ENCODE results near the gene RNF222.
"Not testable (repeated sequence)": the region's sequence is repeated elsewhere in the genome, so short reads cannot be mapped to it uniquely, and the experiment has no call there.

RNF222 gene

GRCh38 chr17:8377422-8377821, 20.2 kb downstream of the RNF222 start:
- no peak for DNase-seq

- DNase-seq: peak; percentile 38 to 89
Observed at GRCh38 chr17:8376271-8377067, 21.2 kb downstream of the RNF222 start, which contains the start of gene KRABD2. Gene KRABD2 (minus strand): TSS chr17:8376704.

DNA sequence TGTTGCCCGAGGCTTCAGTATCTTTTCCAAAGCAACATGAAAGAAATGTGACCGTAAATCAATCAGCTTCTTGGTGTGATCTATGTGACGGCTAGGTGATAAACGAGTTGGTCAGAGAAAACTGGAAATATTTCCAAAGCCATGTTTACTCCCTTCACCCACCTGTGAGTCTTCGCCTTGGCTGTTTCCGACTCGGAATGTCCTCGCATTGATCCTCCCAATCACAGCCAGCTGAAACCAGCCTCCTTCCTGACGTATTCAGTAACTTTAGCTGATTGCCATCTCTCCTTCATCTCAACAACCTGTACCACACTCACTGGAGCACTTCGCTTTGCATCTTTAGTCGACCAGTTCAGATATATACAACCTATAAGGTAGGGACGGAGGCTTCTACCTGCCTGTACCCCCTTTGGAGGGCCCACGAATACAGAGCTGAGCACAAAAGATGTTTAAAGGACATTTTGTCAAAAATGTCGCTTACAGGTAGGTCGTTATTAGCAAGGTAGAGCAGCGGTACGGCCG, 21.8 kb downstream of the RNF222 start:
- peak in 1 of 2 experiments; percentile 4 for DNase-seq

DNA sequence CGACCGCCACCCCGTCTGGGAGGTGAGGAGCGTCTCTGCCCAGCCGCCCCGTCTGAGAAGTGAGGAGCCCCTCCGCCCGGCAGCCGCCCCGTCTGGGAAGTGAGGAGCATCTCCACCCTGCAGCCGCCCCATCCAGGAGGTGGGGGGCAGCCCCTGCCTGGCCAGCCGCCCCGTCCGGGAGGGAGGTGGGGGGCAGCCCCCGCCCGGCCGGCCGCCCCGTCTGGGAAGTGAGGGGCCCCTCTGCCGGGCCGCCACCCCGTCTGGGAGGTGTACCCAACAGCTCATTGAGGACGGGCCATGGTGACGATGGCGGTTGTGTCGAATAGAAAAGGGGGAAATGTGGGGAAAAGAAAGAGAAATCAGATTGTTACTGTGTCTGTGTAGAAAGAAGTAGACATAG, 23.8 kb downstream of the RNF222 start:
- DNase-seq: not testable (repeated sequence)

DNA sequence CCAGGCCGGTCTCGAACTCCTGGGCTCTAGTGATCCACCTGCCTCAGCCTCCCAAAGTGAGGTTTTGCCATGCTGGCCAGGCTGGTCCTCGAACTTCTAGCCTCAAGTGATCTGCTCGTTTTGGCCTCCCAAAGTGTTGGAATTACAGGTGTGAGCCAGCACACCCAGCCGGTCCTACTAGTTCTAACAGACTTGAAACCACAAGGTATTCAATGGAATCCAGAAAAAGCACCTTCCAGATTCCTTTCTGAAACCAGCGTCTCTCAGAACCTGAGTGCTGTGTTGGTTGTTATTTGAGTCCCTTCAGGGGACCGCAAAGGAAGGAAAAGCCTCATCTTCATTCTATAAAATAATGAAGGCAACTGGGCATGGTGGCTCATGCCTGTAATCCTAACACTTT, 25.2 kb downstream of the RNF222 start:
- DNase-seq: no peak

- no peak for DNase-seq
Observed at GRCh38 chr17:8371786-8372185, 25.8 kb downstream of the RNF222 start.

DNA sequence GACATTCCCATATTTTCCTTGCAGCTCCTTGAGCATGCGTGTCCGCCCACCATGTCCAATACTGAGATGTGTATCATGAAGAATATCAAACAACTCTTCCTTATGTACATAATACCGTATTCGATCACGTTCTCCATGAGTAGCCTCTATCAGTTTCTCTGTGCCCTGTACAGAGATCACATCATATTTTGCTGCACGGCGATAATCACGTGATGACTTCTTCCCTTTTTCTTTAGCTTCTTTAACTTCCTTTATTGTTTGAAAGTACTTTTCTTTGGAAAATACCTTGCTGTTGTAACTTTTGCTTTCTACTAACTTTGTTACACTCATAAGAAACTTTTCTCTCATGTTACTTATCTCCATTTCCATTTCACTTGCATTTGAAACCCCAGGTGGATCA, 27.7 kb downstream of the RNF222 start:
- DNase-seq: no peak

DNA sequence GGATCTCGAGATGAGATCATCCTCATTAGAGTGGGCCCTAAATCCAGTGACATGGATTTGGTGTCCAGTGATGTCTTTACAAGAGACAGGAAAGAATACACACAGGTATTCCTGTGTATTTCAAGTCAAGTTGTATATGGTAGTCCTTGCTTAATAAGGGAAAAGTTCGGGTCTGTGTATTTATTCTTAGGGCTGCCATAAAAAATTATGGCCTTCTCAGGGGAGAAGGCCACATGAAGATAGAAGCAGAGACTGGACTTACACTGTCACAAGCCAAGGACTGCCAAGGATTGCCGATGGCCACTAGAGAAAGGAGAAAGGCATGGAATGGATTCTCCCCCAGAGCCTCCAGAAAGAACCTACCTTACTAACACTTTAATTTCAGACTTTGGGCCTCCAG, 29.4 kb downstream of the RNF222 start:
- DNase-seq: no peak

- DNase-seq: no peak
Observed at GRCh38 chr17:8366231-8366630, 31.4 kb downstream of the RNF222 start.

DNA sequence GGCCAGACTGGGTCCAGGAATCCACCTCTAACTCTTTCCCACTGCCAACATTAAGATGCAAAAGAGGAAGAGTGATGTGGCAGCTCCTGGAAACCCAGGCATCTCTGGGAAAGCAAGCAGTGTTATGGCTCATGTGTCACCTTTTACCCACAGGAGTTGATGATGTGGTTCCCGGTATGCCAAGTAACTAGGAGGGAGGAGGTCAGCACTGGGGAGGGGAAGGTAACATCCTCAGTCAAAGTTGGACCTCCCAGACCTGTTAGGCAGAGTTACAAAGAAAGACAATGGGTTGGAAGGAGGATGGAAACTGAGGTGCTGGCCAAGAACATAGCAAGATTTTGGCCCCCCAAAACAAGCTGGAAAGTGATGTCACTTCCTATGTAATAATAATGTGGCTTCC, 32.5 kb downstream of the RNF222 start:
- no peak for DNase-seq

DNA sequence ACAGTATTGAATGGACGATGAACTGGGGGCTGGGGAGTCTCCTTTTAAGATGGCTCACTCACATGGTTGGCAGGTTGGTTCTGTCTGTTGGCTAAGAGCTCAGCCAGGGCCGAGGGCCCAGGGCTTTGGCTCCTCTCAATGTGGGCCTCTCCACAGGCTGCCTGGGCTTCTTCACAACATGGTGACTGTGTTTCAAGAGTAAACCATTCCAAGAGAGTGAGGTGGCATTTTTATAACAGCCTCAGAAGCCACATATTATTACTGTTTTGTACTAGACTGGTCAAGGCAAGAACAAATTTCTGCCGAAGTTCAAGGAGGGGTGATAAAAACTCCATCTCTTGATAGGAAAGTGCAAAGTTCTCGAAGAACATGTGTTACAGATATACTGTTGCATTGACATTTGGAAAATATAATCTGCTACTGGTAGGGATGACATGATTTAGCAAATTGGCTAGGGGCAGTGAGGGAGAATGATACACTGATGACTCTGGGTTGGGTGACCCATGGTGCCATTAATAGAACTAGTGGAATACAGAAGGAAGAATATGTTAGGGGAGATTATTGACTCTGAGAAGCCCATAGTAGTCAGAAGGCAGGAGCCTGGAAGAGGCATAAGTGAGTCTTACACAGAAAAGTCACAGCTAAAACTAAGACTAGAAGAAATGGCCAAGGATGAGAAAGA, 34.8 kb downstream of the RNF222 start:
- DNase-seq: no peak

- no peak for DNase-seq
Observed at GRCh38 chr17:8360751-8361150, 36.9 kb downstream of the RNF222 start.

DNA sequence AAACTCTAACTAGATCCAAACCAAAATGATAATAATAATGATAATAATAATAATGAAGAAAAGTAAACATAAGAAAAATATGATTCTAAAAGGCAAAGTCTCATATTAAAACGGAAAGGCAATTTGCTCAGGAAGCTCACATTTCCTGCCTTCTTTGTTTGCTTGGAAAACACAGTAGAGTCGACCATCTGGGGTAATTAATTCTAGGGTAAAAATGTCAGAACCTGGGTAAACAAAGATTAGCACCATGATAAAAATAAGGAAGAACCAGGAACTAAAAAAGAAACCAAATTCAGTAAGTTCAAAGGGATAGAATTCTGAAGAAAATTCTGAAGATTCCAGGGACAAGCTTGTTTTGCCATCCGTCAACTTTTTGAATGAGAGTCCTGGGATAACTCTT, 37.4 kb downstream of the RNF222 start:
- DNase-seq: no peak

- DNase-seq: no peak
Observed at GRCh38 chr17:8359769-8360168, 37.9 kb downstream of the RNF222 start.

DNA sequence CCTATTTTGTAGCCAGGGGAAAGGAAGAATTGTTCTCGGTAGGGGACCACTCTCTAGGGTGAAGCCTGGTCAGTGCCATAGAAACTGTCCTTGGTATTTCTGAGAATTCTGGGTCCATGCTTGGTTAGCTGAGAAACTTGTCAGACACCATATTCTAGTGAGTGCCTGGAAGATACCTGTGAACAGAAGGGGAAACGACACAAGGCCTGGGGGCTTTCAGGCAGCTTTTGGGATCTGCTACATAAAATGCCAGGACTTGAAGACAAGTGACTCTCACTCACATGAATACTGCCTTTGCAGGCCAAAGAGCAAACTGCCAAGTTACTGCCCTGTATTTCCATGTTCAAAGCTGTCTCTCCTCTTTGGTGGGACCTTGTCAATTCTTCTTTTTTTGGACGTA, 39.7 kb downstream of the RNF222 start:
- DNase-seq: no peak

DNA sequence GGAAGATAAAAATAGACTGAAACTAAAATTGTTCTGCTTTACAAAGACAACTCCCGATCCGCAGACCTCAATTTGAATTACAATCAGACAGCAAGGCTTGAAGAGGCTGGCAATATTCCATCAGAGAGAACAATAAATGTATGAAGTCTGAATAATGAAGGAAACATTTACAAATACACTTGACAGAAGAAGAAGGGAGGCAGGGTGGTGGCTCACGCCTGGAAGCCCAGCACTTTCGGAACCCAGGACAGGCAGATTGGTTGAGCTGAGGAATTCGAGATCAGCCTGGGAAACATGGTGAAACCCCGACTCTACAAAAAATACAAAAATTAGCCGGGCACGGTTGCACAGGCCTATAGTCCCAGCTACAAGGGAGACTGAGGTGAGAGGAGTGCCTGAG, 43.4 kb downstream of the RNF222 start:
- DNase-seq: no peak

DNA sequence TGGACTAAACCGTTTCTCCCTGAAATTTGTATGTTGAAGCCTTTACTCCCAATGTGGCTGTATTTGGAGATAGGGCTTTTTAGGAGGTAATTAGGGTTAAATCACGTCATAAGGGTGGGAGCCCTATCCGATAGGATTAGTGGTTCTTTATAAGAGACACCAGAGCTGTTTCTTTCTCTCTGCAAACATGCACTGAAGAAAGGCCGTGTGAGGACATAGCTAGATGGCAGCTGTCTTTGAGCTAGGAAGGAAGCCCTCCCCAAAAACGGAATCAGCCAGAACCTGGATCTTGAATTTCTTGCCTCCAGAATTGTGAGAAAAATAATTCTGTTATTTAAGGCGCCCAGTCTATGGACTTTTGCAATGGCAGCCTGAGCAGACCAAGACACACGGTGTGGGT, 43.9 kb downstream of the RNF222 start:
- DNase-seq: no peak

DNA sequence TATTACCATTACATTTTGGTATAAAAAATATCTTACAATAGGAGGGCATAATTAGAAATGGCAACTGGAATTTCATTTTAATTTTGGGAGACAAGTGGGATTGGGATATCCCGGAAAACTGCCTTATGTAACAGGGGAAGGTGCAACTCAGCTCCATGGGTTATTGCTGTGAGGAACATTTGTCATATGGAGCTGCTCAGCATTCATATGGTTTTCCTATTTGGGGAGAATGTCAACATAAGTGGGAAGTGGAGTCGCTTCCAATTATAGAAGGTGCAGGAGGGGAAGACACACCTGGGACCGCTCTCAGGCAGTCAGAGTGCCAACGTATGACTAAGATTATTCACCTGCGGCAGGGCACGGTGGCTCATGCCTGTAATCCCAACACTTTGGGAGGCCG, 47.3 kb downstream of the RNF222 start:
- DNase-seq: no peak

DNA sequence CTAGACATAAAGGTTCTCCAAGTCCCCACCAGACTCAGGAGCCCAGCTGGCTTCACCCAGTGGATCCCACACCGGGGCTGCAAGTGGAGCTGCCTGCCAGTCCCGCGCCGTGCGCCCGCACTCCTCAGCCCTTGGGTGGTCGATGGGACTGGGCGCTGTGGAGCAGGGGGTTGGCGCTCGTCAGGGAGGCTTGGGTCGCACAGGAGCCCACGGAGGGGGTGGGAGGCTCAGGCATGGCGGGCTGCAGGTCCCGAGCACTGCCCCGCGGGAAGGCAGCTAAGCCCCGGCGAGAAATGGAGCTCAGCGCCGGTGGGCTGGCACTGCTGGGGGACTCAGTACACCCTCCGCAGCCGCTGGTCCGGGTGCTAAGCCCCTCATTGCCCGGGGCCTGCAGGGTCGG, 50.6 kb downstream of the RNF222 start:
- not testable (repeated sequence) for DNase-seq

DNA sequence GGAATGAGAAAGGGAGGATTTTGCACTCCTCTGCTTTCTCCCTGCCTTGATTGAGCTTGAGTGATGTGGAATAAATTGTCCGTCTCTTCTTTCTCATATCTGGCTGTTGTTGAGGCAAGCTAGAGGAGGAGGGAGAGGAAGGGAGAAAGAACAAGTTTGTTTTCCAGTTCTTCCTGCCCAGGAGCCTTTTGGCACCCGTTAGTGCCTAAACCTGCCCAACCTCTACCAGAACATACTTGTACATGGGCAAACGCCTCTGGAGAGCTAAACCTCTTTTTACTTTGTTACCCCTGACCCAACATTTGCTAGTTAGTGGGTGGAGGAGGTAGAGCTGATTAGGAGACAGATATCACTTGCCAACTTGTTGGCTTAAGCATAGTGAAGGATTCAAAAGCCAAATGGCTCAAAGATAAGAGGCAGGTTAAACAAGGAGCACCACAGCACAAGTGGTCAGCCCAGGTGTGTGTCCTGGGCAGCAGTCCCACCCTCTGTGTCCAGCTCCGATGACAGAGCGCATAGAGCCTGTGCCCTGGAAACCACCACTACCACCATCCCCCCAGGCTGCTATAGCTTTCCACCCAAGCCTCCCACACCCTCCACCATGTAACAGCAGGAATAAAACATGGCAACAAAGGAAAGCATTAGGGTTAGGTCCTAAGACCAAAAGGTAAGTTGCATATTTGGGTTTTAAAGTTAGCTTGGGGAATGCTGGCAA, 51.5 kb downstream of the RNF222 start:
- DNase-seq: no peak

DNA sequence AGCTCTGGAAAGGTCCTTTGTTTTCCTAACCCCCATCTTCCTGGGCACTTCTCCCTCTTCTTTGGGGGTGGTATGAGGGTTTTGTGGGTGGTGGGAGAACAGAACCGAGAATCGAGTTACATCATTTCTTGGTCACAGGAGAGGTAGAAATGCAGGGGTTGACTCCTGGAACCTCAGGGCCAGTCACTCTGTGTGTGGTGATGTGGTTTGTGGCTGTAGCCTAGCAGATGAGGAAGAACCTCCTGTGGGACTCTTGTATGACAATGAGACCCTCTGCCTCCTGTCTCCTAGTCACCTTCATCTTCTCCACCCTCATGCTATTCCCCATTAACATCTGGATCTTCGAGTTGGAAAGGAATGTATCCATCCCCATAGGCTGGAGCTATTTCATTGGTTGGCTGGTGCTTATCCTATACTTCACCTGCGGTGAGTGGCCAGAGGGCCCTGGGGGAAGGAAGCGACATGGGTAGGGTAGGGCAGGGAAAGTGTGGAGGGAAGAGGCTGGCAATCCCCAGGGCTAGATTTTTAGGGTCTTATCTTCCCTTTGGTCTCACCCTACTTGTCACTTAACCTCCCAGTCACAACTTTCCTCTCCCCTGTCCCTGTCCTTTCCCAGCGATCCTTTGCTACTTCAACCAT, 52.5 kb downstream of the RNF222 start:
- no peak for DNase-seq

- DNase-seq: no peak
Observed at GRCh38 chr17:8341456-8341855, 56.2 kb downstream of the RNF222 start.

Data from NCI-H526 (cell line).